Panc1 (cell line): Measurements from ENCODE around the gene WRAP73. TPM values are rescaled to one million over a fixed set of nuclear protein-coding genes. Genes with fewer than 3 reads are reported as not detected.

ENCODE experiments used
- ATAC-seq: fragments of 200-7000 bp; cut with Tn5 transposase; 2 replicates; pipeline ENCODE4 v1.9.1; 2020; ENCODE audit warnings: mild to moderate bottlenecking, moderate library complexity
- BruUV-seq: library from RNA; stranded (reverse); fragments of 400-500 nt; replicated peaks from 2 replicates; lab custom pipeline; 2021; lab: Mats Ljungman, UMichigan
- CTCF ChIA-PET: fragments of 300-600 bp; sonication (Branson Sonifier 250); formaldehyde crosslinking; loops from one replicate; lab custom pipeline; 2022; ENCODE audit warnings: antibody characterized with exemption; lab: Charles Lee
- POLR2A ChIA-PET: fragments of 300-600 bp; sonication (Branson Sonifier 250); formaldehyde crosslinking; loops from one replicate; lab custom pipeline; 2022; ENCODE audit warnings: antibody characterized with exemption; lab: Charles Lee
- DNase-seq: peaks from one replicate; pipeline ENCODE4 v3.0.0-alpha.2; 2010; ENCODE audit warnings: low read depth, low spot score
- H3K27ac ChIP-seq: 2 replicates; pipeline ENCODE4 v1.5.1; 2011; ENCODE audit warnings: mild to moderate bottlenecking, low read length, inconsistent platforms
- H3K27me3 ChIP-seq: fragments of 200-500 bp; sonication (Bioruptor generic); 2 replicates; pipeline ENCODE4 v1.6.0; 2014; ENCODE audit warnings: low read length, inconsistent platforms; ENCODE audit not compliant: control insufficient read depth, insufficient read depth
- H3K36me3 ChIP-seq: fragments of 200-500 bp; sonication (Bioruptor generic); 2 replicates; pipeline ENCODE4 v1.5.1; 2014; ENCODE audit warnings: inconsistent platforms, mild to moderate bottlenecking, low read length, moderate library complexity; ENCODE audit not compliant: control insufficient read depth, insufficient read depth
- H3K4me1 ChIP-seq: 2 replicates; pipeline ENCODE4 v1.5.1; 2011; ENCODE audit warnings: inconsistent platforms, mild to moderate bottlenecking, low read length, moderate library complexity; ENCODE audit not compliant: control insufficient read depth, insufficient read depth
- H3K4me3 ChIP-seq, 2 experiments: 2 replicates each; pipeline ENCODE4 v1.5.1; 2011 to 2012; ENCODE audit warnings: low read depth in 2 of 2, low read length in 2 of 2, mild to moderate bottlenecking in 2 of 2, inconsistent platforms in 1 of 2, moderate library complexity in 1 of 2
- H3K9me3 ChIP-seq: fragments of 200-500 bp; sonication (Bioruptor generic); 2 replicates; pipeline ENCODE4 v1.5.1; 2014; ENCODE audit warnings: low read depth, mild to moderate bottlenecking, inconsistent platforms, low read length, moderate library complexity; ENCODE audit not compliant: control insufficient read depth, insufficient read depth
- POLR2AphosphoS5 ChIP-seq: IDR thresholded peaks from 2 replicates; pipeline ENCODE4 v1.6.1; 2012; ENCODE audit warnings: mild to moderate bottlenecking, low read depth, low read length, moderate library complexity
- SIN3A ChIP-seq: IDR thresholded peaks from 2 replicates; pipeline ENCODE4 v1.6.1; 2012; ENCODE audit warnings: low read depth, mild to moderate bottlenecking, low read length, moderate library complexity, borderline replicate concordance; ENCODE audit not compliant: insufficient read depth
- TCF7L2 ChIP-seq: IDR thresholded peaks from 2 replicates; pipeline ENCODE4 v1.6.1; 2011; ENCODE audit warnings: mild to moderate bottlenecking, low read depth, low read length, inconsistent platforms
- in situ Hi-C: cut with HindIII; loops from 2 replicates; pipeline ENCODE4 v1.10.0; 2016; ENCODE audit warnings: low sequenced_read_pairs, low pct_unique_long_range_greater_than_20kb
- intact Hi-C: fragments of 100-400 bp; cut with micrococcal nuclease; formaldehyde crosslinking; loops from one replicate; pipeline ENCODE4 v1.10.0; 2022; ENCODE audit not compliant: unreplicated experiment
- total RNA-seq: library from RNA; stranded (reverse); gene quantifications from one replicate; pipeline ENCODE4 v1.2.1, GENCODE V29; 2021; ENCODE audit not compliant: unreplicated experiment
- TF ChIP-seq, protein P1 (sequence below): fragments of 450-650 bp; IDR thresholded peaks from 2 replicates; pipeline ENCODE4 v1.5.1; 2017; ENCODE audit warnings: mild to moderate bottlenecking
- TF ChIP-seq, protein P2 (sequence below), 2 experiments: IDR thresholded peaks; 2 replicates each; pipeline ENCODE4 v1.6.1; 2011 to 2012; ENCODE audit warnings: low read depth in 2 of 2, control low read depth in 1 of 2, low read length in 1 of 2, mild to moderate bottlenecking in 1 of 2, moderate library complexity in 1 of 2; ENCODE audit not compliant: insufficient read depth in 1 of 2

Gene WRAP73
- total RNA-seq, 1 experiment from 2014 or later = 27.1 TPM

DNA sequence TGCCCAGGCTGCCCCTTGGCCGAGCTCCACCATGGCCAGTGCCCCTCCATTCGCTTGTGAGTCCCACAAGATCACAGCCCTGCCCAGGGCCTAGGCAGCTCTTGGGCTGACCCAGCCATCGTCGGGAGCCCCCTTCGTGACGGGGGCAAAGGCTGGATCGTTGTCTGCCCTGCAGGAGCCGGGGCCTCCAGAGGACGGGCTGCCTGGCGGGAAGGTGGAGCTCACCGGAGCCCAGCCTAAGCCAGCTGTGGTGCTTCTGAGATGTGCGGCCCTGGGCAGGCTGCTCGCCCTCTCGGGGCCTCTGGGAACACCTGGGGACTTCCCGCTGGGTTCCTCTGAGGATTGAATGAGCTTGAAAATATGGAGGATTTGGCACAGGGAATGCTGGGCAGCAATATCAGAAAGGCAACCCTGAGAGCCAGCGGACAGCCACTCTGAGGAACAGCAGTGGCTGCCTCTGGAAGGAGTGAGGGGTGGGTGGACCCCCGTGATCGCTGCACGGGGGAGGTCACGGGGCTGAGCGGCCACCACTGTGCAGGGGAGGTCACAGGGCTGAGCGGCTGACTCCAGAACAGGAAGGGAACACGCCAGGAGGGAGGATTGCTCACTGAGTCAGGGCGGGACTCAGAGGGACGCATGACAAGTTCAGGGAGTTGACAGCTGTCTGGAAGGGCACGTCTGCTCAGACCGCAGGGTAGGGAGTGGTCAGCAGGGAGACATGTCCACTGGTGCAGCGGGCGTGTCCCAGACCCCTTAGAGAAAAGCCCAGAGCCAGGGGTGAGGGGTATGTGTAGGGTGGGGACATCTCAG is 21.7 kb upstream of the WRAP73 start:
- no peak overlapping the region for H3K27ac ChIP-seq
- no peak overlapping the region for H3K4me3 ChIP-seq
- peaks cover 35% of the 10 kb centered on the region for H3K4me1 ChIP-seq
- CTCF ChIA-PET = no interaction called here
- intact Hi-C loops (no loop called here), in situ Hi-C loops (no loop called here)
- TF ChIP-seq SIN3A (no peak), TCF7L2 (no peak), POLR2AphosphoS5 (no peak)
- TF ChIP-seq, protein P1, sequence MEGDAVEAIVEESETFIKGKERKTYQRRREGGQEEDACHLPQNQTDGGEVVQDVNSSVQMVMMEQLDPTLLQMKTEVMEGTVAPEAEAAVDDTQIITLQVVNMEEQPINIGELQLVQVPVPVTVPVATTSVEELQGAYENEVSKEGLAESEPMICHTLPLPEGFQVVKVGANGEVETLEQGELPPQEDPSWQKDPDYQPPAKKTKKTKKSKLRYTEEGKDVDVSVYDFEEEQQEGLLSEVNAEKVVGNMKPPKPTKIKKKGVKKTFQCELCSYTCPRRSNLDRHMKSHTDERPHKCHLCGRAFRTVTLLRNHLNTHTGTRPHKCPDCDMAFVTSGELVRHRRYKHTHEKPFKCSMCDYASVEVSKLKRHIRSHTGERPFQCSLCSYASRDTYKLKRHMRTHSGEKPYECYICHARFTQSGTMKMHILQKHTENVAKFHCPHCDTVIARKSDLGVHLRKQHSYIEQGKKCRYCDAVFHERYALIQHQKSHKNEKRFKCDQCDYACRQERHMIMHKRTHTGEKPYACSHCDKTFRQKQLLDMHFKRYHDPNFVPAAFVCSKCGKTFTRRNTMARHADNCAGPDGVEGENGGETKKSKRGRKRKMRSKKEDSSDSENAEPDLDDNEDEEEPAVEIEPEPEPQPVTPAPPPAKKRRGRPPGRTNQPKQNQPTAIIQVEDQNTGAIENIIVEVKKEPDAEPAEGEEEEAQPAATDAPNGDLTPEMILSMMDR = no peak
- TF ChIP-seq, protein P2, sequence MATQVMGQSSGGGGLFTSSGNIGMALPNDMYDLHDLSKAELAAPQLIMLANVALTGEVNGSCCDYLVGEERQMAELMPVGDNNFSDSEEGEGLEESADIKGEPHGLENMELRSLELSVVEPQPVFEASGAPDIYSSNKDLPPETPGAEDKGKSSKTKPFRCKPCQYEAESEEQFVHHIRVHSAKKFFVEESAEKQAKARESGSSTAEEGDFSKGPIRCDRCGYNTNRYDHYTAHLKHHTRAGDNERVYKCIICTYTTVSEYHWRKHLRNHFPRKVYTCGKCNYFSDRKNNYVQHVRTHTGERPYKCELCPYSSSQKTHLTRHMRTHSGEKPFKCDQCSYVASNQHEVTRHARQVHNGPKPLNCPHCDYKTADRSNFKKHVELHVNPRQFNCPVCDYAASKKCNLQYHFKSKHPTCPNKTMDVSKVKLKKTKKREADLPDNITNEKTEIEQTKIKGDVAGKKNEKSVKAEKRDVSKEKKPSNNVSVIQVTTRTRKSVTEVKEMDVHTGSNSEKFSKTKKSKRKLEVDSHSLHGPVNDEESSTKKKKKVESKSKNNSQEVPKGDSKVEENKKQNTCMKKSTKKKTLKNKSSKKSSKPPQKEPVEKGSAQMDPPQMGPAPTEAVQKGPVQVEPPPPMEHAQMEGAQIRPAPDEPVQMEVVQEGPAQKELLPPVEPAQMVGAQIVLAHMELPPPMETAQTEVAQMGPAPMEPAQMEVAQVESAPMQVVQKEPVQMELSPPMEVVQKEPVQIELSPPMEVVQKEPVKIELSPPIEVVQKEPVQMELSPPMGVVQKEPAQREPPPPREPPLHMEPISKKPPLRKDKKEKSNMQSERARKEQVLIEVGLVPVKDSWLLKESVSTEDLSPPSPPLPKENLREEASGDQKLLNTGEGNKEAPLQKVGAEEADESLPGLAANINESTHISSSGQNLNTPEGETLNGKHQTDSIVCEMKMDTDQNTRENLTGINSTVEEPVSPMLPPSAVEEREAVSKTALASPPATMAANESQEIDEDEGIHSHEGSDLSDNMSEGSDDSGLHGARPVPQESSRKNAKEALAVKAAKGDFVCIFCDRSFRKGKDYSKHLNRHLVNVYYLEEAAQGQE (IDR thresholded peaks at IDR 0.05; ENCODE audit: insufficient read depth in 1 of 2, low read depth in 2 of 2, low read length in 1 of 2) = no peak
- H3K36me3 ChIP-seq = no peaks in the 10 kb centered on the region
- no TSS peak for BruUV-seq
- POLR2A ChIA-PET = no interaction called here
- H3K27me3 ChIP-seq = no peaks in the 10 kb centered on the region
- no peak for DNase-seq
- no peaks in the 10 kb centered on the region for H3K9me3 ChIP-seq
- ATAC-seq = peak; percentile 33

DNA sequence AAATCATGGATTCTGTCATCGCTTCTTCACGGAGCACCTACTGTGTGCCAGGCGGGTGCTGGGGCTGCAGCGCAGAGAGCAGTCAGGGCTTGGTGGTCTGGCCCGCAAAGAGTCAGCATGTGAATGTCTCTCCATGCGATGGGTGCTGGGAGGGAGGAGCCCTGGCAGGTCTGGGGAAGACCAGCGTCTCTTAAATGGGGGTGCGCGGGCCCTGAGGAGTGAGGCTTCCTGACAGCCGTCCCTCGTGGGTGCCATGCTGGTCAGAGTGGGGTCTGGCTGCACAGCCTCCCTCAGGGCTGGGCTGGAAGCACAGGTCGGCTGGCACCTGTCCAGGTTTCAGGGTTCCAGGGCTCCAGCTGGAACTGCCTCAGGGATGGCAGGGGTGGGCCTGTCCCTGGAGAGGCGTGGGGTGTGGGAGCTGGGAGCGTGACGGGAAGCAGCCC is 20.9 kb upstream of the WRAP73 start:
- no peak for ATAC-seq
- CTCF ChIA-PET = no interaction called here

More for the DNA sequence above, 20.9 kb upstream of the WRAP73 start:
- Histone ChIP-seq H3K9me3 (no peaks in the 10 kb centered on the region), H3K36me3 (no peaks in the 10 kb centered on the region), H3K4me3 (no peak overlapping the region), H3K4me1 (peaks cover 35% of the 10 kb centered on the region), H3K27ac (no peak overlapping the region), H3K27me3 (no peaks in the 10 kb centered on the region)
- DNase-seq = no peak
- in situ Hi-C loops (no loop called here), intact Hi-C loops (no loop called here)
- TF ChIP-seq, protein P1 = no peak
- TF ChIP-seq SIN3A = no peak
- TF ChIP-seq TCF7L2 = no peak
- TF ChIP-seq, protein P2 (IDR thresholded peaks at IDR 0.05; ENCODE audit: insufficient read depth in 1 of 2, low read depth in 2 of 2, low read length in 1 of 2) = no peak
- TF ChIP-seq POLR2AphosphoS5 = no peak
- no TSS peak for BruUV-seq
- POLR2A ChIA-PET = no interaction called here
